HG03439 (cell line): ENCODE measurements around the gene PILRB.
A peak's percentile ranks its signal among the peaks of the same experiment; 100 is the strongest.

Source experiments
- ATAC-seq: cut with Tn5 transposase; IDR thresholded peaks from one replicate; pipeline ENCODE4 v1.9.1; 2021; ENCODE audit warnings: mild to moderate bottlenecking, moderate library complexity; ENCODE audit not compliant: unreplicated experiment

PILRB gene

DNA sequence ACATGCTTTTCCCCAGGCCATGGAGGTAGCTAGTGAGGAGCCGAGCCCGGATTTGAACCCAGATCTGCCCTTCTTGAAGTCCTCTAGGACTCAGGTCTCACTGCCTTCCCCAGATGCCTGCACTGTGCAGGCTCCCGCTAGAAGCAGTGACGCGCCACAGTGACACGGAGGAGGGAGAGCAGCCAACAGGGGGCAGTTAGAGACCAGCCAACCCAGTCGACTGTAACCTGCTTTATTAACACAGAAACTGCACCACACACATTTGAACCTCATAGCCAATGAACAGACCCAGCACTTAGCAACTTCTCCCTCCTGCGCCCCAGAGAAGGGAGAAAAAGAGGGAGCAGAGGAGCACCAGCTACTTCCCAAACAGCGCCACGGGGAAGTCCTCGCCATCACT is 42.7 kb downstream of the PILRB start:
- ATAC-seq = no peak

GRCh38 chr7:100401811-100402210 is 43.9 kb downstream of the PILRB start:
- no peak for ATAC-seq

- ATAC-seq = no peak
Measured at GRCh38 chr7:100402241-100402640, 44.3 kb downstream of the PILRB start.

DNA sequence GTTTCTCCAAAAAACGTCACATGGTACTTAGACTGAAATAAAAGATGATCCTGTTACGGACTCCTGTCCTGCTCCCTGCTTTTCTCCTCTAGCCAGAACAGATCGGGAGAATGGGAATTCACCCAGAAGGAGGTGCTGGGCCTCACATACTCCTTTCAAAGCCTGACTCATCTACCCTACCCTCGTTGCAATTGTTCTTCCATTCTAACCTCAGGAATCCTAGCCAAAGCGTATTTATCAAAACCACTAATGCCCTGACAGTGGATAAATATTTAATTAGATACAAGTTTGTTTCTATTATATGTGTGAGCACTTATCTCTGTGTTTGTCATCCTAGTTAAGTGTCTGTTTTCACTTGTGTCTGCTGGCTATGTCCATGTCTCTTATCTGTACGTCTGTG is 48.9 kb downstream of the PILRB start:
- no peak for ATAC-seq

GRCh38 chr7:100407285-100408180 is 49.6 kb downstream of the PILRB start:
- peak; percentile 67 for ATAC-seq

GRCh38 chr7:100411101-100411500 is 53.2 kb downstream of the PILRB start:
- no peak for ATAC-seq

DNA sequence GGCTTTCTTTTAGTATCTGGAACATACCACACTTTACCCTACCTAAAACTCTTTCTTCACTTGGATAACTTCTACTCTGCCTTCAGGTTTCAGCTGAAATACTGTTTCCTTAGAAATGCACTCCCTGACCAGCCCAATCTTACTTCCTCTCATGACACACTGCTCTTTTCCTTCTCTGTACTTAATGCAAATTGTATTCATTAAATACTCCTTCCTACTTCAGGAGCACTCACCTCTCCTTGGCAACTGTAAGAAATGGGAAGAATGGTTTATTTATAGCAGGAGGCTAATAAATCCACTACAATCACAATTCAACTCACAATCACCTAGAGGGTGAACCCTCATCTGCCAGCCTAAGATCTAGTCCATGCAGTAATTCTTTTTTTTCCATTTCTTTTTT is 55.4 kb downstream of the PILRB start:
- no peak for ATAC-seq

GRCh38 chr7:100413889-100414288 is 56.0 kb downstream of the PILRB start:
- no peak for ATAC-seq

- ATAC-seq = no peak
Measured at GRCh38 chr7:100415448-100415847, 57.5 kb downstream of the PILRB start.
